Measurements from ENCODE around the gene ARGLU1. TPM values are rescaled to one million over a fixed set of nuclear protein-coding genes. Genes with fewer than 3 reads are reported as not detected.

ARGLU1 gene
- polyA plus RNA-seq, 1 experiment, result 25.6 TPM

- H3K4me3 ChIP-seq (ENCODE audit: low read depth, low read length), result no peak overlapping the region
- CTCF ChIA-PET, result interaction anchor here (0.6 to 1.0 kb wide), 2 partner anchors 17 to 99 kb away, joined by 3 read pairs; no protein-coding TSS in a partner anchor
- H3K36me3 ChIP-seq (ENCODE audit: control insufficient read depth, insufficient read depth, low read length), result no peaks in the 10 kb centered on the region
- no peaks in the 10 kb centered on the region for H3K27me3 ChIP-seq (ENCODE audit: control insufficient read depth, insufficient read depth, low read length)
- POLR2A ChIA-PET, result interaction anchor here (1.0 kb wide), 1 partner anchor 444 kb away, joined by 7 read pairs; no protein-coding TSS in a partner anchor
- DNase-seq (ENCODE audit: low read depth), result no peak
- TF ChIP-seq, protein P1, sequence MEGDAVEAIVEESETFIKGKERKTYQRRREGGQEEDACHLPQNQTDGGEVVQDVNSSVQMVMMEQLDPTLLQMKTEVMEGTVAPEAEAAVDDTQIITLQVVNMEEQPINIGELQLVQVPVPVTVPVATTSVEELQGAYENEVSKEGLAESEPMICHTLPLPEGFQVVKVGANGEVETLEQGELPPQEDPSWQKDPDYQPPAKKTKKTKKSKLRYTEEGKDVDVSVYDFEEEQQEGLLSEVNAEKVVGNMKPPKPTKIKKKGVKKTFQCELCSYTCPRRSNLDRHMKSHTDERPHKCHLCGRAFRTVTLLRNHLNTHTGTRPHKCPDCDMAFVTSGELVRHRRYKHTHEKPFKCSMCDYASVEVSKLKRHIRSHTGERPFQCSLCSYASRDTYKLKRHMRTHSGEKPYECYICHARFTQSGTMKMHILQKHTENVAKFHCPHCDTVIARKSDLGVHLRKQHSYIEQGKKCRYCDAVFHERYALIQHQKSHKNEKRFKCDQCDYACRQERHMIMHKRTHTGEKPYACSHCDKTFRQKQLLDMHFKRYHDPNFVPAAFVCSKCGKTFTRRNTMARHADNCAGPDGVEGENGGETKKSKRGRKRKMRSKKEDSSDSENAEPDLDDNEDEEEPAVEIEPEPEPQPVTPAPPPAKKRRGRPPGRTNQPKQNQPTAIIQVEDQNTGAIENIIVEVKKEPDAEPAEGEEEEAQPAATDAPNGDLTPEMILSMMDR (IDR thresholded peaks at IDR 0.05; ENCODE audit: insufficient read depth, low read depth, low read length), result no peak
Observed at GRCh38 chr13:106526738-106527444, 41.0 kb downstream of the ARGLU1 start.

- H3K4me3 ChIP-seq (ENCODE audit: low read depth, low read length), result no peak overlapping the region
- DNase-seq (ENCODE audit: low read depth), result no peak
- no peaks in the 10 kb centered on the region for H3K27me3 ChIP-seq (ENCODE audit: control insufficient read depth, insufficient read depth, low read length)
- ChIA-PET CTCF (no interaction called here), POLR2A (no interaction called here)
- TF ChIP-seq, protein P1 (IDR thresholded peaks at IDR 0.05; ENCODE audit: insufficient read depth, low read depth, low read length), result no peak
- no peaks in the 10 kb centered on the region for H3K36me3 ChIP-seq (ENCODE audit: control insufficient read depth, insufficient read depth, low read length)
Observed at GRCh38 chr13:106525865-106526264, 42.1 kb downstream of the ARGLU1 start.

GRCh38 chr13:106524108-106524507 is 43.8 kb downstream of the ARGLU1 start:
- ChIA-PET POLR2A (no interaction called here), CTCF (interaction anchor here (1.1 to 2.0 kb wide), 2 partner anchors 442 to 1113 kb away, joined by 3 to 4 read pairs; no protein-coding TSS in a partner anchor)
- Histone ChIP-seq H3K36me3 (ENCODE audit: control insufficient read depth, insufficient read depth, low read length) (no peaks in the 10 kb centered on the region), H3K27me3 (ENCODE audit: control insufficient read depth, insufficient read depth, low read length) (no peaks in the 10 kb centered on the region), H3K4me3 (ENCODE audit: low read depth, low read length) (no peak overlapping the region)
- TF ChIP-seq, protein P1 (IDR thresholded peaks at IDR 0.05; ENCODE audit: insufficient read depth, low read depth, low read length), result no peak
- DNase-seq (ENCODE audit: low read depth), result no peak

DNA sequence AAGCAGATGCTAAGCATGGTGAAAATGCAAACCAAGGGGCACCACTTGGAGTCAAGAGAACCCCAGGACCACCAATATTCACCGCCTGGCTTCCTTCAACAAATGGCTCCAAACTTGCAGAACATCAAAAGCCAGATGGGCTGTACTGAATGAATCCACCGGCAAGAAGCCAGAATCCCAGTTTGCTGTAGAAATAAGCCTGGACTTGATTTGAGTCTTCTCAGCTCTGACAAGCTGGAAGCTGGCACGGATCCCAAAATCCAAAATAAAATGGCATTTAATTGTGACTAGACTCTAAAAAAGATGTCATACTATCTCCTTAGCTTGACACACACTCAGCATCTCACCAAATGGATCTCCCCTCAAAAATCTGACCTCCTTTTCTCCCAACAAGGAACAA is 44.4 kb downstream of the ARGLU1 start:
- Histone ChIP-seq H3K4me3 (ENCODE audit: low read depth, low read length) (no peak overlapping the region), H3K36me3 (ENCODE audit: control insufficient read depth, insufficient read depth, low read length) (no peaks in the 10 kb centered on the region), H3K27me3 (ENCODE audit: control insufficient read depth, insufficient read depth, low read length) (no peaks in the 10 kb centered on the region)
- TF ChIP-seq, protein P1 (IDR thresholded peaks at IDR 0.05; ENCODE audit: insufficient read depth, low read depth, low read length), result no peak
- ChIA-PET POLR2A (no interaction called here), CTCF (interaction anchor here (1.1 to 2.0 kb wide), 2 partner anchors 442 to 1113 kb away, joined by 3 to 4 read pairs; no protein-coding TSS in a partner anchor)
- no peak for DNase-seq (ENCODE audit: low read depth)

- ChIA-PET POLR2A (no interaction called here), CTCF (interaction anchor here (1.1 to 2.0 kb wide), 2 partner anchors 441 to 1112 kb away, joined by 3 to 4 read pairs; no protein-coding TSS in a partner anchor)
Observed at GRCh38 chr13:106522898-106523525, 44.9 kb downstream of the ARGLU1 start.

More at GRCh38 chr13:106522898-106523525, 44.9 kb downstream of the ARGLU1 start:
- no peak overlapping the region for H3K4me3 ChIP-seq (ENCODE audit: low read depth, low read length)
- DNase-seq (ENCODE audit: low read depth), result no peak
- TF ChIP-seq, protein P1 (IDR thresholded peaks at IDR 0.05; ENCODE audit: insufficient read depth, low read depth, low read length), result no peak
- no peaks in the 10 kb centered on the region for H3K36me3 ChIP-seq (ENCODE audit: control insufficient read depth, insufficient read depth, low read length)
- H3K27me3 ChIP-seq (ENCODE audit: control insufficient read depth, insufficient read depth, low read length), result no peaks in the 10 kb centered on the region
